GM12891 (cell line): Measurements from ENCODE around the gene ACKR3.

Source experiments
- DNase-seq: peaks from one replicate; pipeline ENCODE4 v3.0.0; 2011; ENCODE audit warnings: low spot score; ENCODE audit not compliant: insufficient read length
- FAIRE-seq: peaks from 2 replicates; lab custom pipeline; 2011; peaks lifted over from hg19 to GRCh38; lab: Jason Lieb, UNC
- PAX5 ChIP-seq: IDR thresholded peaks from 2 replicates; pipeline ENCODE4 v1.6.1; 2011; ENCODE audit warnings: low read length, moderate library complexity, mild to moderate bottlenecking; ENCODE audit not compliant: insufficient read depth, severe bottlenecking
- POLR2A ChIP-seq: IDR thresholded peaks from 2 replicates; pipeline ENCODE4 v1.6.1; 2011; ENCODE audit warnings: low read depth, low read length, control low read depth
- POLR2AphosphoS5 ChIP-seq: IDR thresholded peaks from 2 replicates; pipeline ENCODE4 v1.6.1; 2011; ENCODE audit warnings: low read depth, low read length, control low read depth
- POU2F2 ChIP-seq: IDR thresholded peaks from 2 replicates; pipeline ENCODE4 v1.6.1; 2011; ENCODE audit warnings: low read depth, mild to moderate bottlenecking, control low read depth, low read length, moderate library complexity
- SPI1 ChIP-seq: IDR thresholded peaks from 2 replicates; pipeline ENCODE4 v1.6.1; 2011; ENCODE audit warnings: low read depth, low read length, control low read depth
- TAF1 ChIP-seq: IDR thresholded peaks from 2 replicates; pipeline ENCODE4 v1.6.1; 2011; ENCODE audit warnings: low read depth, low read length, control low read depth

ACKR3 gene

GRCh38 chr2:236580746-236581355 lies 11.2 kb downstream of the ACKR3 start:
- TF ChIP-seq POLR2A (no peak), POLR2AphosphoS5 (no peak), TAF1 (no peak), POU2F2 (no peak), SPI1 (no peak), PAX5 (no peak)
- DNase-seq (no peak), FAIRE-seq (no peak)

- no peak for DNase-seq
- no peak for FAIRE-seq
- TF ChIP-seq PAX5 = no peak
- no peak for TF ChIP-seq SPI1
- TF ChIP-seq POLR2A = no peak
- no peak for TF ChIP-seq POU2F2
- no peak for TF ChIP-seq TAF1
- no peak for TF ChIP-seq POLR2AphosphoS5
Observed at GRCh38 chr2:236581546-236581945, 11.9 kb downstream of the ACKR3 start.

GRCh38 chr2:236582968-236583367 lies 13.3 kb downstream of the ACKR3 start:
- TF ChIP-seq TAF1 = no peak
- 0 out of 2 replicates have a peak, but pooled peaks have one; percentile 24 for TF ChIP-seq POLR2A
- 0 out of 2 replicates have a peak, but pooled peaks have one; percentile 17 for TF ChIP-seq POU2F2
- FAIRE-seq = no peak
- no peak for DNase-seq

- no peak for DNase-seq
- FAIRE-seq = no peak
- no peak for TF ChIP-seq TAF1
- TF ChIP-seq POLR2A = no peak
- TF ChIP-seq PAX5 = no peak
Observed at GRCh38 chr2:236583621-236584203, 14.1 kb downstream of the ACKR3 start.

GRCh38 chr2:236584521-236585384 lies 15.1 kb downstream of the ACKR3 start:
- TF ChIP-seq POLR2A (no peak), PAX5 (no peak), SPI1 (no peak), TAF1 (no peak)
- no peak for FAIRE-seq
- no peak for DNase-seq

GRCh38 chr2:236585966-236586365 lies 16.3 kb downstream of the ACKR3 start:
- no peak for TF ChIP-seq POLR2AphosphoS5
- no peak for TF ChIP-seq PAX5
- no peak for TF ChIP-seq POU2F2
- TF ChIP-seq SPI1 = no peak
- TF ChIP-seq POLR2A = no peak
- TF ChIP-seq TAF1 = no peak
- DNase-seq (no peak), FAIRE-seq (no peak)

- FAIRE-seq = no peak
- TF ChIP-seq POLR2A (no peak), POLR2AphosphoS5 (no peak), POU2F2 (no peak), SPI1 (no peak), TAF1 (no peak), PAX5 (no peak)
- no peak for DNase-seq
Observed at GRCh38 chr2:236587861-236588815, 18.5 kb downstream of the ACKR3 start.

GRCh38 chr2:236588932-236589592 lies 19.4 kb downstream of the ACKR3 start:
- FAIRE-seq = no peak
- no peak for DNase-seq
- TF ChIP-seq POLR2AphosphoS5 (no peak), POLR2A (no peak), PAX5 (no peak), POU2F2 (no peak), TAF1 (no peak), SPI1 (no peak)
